A172 (cell line): ENCODE measurements around the gene CCNK. TPM values are rescaled to one million over a fixed set of nuclear protein-coding genes. Genes with fewer than 3 reads are reported as not detected.

ENCODE experiments used
- DNase-seq: peaks from one replicate; pipeline ENCODE4 v3.0.0-alpha.2; 2015; ENCODE audit warnings: low spot score
- total RNA-seq: library from RNA; depleted of rRNA; stranded (reverse); fragments of >200 nt; shearing (Covaris generic); gene quantifications from 2 replicates; pipeline ENCODE4 v1.2.3, GENCODE V29; 2014

Gene CCNK
- total RNA-seq, 1 experiment from 2014 or later: 7.5 TPM

GRCh38 chr14:99466758-99467157 is 14.5 kb upstream of the CCNK start:
- no peak for DNase-seq

GRCh38 chr14:99467336-99468078 is 13.7 kb upstream of the CCNK start:
- DNase-seq: no peak

DNA sequence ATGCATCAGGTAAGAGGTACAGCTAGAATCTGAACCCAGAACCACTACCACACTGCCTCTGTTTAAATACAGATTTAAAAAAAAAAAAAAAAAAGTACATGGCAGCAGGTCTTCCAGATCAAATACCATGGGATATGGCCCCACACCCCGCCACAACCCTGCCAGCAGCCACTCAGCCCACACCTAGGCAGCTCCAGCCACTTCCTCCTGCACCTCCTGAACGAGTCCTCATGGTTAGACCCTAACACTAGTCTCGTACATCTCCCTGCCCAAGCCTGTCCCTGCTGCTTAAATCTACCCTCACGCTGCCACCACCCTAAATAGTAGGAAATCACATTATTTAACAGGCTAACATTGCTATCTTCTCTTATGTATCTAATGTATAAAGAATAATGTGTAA is 13.1 kb upstream of the CCNK start:
- no peak for DNase-seq

GRCh38 chr14:99468836-99469592 is 12.2 kb upstream of the CCNK start:
- DNase-seq: no peak

GRCh38 chr14:99471731-99472130 is 9.5 kb upstream of the CCNK start:
- no peak for DNase-seq

DNA sequence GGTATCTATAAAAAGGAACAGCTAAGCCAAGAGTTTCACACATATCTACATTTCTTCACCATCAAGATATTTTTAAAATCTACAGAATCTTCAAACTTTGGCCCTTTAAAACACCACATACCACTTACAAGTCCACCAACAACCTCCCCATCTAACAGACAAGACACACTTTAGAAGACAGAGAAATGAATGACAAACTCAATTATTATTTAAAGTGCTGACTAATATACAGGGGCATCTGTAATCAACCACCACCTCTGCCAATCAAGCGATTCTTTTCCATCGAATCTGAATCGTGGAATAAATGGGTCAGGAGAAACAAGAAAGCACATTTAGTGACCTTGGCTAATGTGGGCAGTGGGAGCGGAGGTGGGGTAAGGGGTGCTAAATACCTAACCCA is 8.3 kb upstream of the CCNK start:
- DNase-seq: no peak

DNA sequence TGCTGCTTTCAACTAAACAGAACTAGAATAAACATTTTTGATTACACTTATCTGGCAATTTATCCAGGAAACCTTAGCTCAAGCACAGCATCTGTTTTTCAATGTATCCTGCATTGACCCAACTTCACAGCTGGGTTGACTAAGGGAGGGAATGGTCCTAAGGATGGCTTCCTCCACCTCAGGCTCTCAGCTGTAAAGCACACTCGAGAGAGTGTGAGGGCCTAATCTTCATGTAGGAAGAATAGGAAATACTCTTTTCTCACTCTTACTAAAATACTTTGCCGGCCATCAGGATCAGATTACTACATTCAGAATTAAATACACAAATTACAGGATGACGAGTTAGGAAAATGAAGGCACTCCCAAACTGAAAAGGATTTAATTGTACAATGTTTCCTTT is 7.8 kb upstream of the CCNK start:
- DNase-seq: no peak

- DNase-seq: no peak
Observed at GRCh38 chr14:99475179-99475578, 6.0 kb upstream of the CCNK start.

DNA sequence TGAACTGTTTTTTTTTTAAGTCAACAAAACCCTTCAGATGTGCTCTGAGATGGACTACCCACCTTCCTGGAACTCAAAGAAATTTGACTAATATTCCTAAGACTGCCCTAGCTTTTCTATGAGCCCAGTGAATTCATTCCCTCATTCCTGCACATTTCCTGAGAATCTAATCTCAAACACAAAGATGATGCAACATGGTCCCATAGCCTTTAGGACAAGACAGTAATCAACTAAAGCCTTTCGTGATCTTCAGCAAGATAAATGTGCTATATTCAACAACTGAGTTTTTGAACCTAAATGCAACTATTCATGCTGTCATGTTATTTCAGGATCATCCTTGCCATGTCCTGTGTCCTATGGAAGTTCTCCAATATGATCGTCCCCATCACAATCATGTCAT is 5.5 kb upstream of the CCNK start:
- DNase-seq: no peak

DNA sequence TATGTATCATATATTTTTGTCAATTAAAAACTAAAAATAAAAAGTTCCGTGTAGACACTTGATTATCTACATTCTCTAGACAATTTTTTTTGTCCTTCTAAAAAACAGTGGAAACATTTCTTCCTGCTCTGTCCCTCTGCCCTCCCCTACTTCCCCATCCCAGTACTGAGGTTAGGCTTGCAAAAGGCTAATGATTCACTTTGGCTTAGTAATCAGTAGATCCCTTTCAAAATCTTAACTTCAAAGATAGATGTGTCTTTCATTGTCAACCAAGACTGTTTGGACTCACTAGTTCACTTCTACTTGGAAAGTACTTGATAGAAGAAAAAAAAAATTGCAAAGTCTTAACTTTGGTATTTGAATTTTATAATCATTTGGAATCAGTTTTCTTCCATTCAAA is 4.3 kb upstream of the CCNK start:
- DNase-seq: no peak

DNA sequence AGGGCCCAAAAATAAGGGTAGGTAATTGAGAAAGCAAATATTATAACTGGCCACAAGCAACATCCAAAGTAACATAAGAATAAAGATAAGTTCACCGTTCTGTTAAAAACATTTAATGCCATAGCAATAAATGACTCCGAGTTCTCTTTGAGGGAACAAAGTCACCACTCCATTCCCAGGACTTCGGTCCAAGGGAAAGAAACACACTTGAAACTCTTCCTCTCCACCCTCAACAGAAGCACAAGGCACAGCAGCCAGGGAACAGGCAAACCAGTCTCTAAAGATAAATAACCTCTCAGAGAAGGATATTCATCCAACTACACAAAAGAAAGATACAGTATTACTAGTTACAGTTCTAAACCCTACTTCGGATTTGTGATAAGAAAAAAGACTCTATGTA is 3.1 kb upstream of the CCNK start:
- no peak for DNase-seq

- no peak for DNase-seq
Observed at GRCh38 chr14:99479160-99479905, 1.9 kb upstream of the CCNK start.

GRCh38 chr14:99479906-99480869 is 1.0 kb upstream of the CCNK start, which contains the start of gene SETD3:
Gene SETD3 (minus strand): TSS chr14:99480859. CDS start chr14:99465805, 15,054 bp downstream.
- DNase-seq: peak; percentile 8

DNA sequence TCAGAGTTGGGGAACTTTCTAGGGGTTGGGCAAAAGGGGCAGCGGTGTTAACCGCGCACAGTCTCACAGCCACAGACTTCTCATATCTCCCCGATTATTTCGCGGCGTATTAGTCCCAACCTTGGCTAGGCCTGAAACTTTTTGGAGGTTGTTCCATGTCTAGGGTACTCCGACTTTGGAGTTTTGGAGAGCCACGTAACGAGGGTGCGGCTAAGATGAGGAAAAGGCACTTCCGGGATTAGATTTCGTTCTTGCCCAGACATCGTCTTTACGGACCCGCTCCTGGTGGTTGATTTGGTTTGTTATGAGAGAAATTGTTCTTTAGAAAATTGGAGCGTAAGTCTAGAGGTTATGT is 513 bp downstream of the CCNK start:
- peak; percentile 3 for DNase-seq

GRCh38 chr14:99484106-99484505 is 2.9 kb downstream of the CCNK start:
- DNase-seq: no peak

GRCh38 chr14:99497341-99497740 is 16.1 kb downstream of the CCNK start:
- DNase-seq: no peak

DNA sequence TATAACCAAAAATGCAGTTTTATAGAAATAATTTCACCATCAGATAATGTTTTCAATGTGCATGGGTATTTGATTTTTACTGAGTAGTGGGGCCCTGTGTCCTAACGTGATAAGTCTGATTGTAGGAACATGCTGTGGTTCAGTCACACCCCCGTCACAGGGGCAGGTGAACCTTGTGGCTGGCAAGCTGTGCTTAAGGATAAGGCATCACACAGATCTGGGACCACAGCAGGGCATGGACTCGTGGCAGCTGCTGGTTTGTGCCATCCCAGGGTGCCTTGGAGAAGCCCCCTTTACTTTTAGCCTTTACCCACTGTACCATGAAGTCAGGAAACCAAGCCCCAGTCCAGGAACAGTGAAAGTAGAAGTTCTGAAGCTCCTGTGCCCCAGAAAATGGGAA is 16.7 kb downstream of the CCNK start:
- DNase-seq: no peak

DNA sequence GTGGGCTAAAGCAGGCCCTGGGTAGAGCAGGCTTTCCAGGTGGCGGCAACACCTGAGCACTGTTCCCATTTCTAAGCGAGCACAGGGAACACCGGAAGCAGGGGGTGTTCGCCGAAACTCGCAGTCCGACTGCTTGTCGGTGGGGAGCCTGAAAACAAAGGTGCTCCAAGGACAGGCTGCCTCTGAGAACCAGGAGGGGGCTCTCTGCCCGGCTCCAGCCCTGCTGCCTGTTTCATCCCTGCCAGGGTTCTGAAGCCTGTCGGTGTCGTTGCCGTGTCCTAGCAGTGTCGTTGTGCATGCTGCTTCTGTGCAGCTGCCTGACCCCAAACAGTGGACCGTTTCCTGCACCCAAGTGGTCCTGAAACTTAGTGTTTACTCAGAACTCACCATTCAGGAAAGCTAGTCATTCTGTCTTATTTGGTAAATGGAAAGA is 21.8 kb downstream of the CCNK start:
- no peak for DNase-seq

DNA sequence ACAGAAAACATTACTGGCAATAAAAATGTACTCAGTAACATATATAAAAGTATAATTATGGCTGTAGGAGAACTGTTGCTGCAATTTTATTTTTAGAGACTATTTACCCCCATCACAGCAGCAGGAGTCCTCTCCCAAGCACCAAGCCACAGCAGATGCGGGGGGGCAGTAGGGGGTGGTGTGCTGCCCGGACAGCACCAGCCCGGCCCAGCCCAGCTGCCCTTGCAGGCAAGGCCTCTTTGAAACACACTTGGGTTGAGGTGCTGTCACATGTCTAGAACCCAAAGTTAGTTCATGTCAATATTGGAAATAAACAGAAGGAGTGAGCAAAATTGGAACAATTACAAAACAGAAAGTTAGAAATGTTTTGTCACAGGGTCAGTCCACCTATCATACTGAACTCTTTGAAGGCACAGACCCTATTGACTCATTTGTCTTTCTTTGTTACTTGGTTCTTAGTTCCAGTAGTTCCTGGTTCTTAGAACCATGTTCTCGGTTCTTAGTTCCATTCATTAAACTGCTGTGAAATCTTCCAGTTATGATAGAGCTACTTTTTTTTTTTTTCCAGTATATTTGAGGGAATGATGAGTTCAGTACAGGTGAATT is 22.7 kb downstream of the CCNK start:
- no peak for DNase-seq

- no peak for DNase-seq
Observed at GRCh38 chr14:99505089-99505488, 23.9 kb downstream of the CCNK start.

DNA sequence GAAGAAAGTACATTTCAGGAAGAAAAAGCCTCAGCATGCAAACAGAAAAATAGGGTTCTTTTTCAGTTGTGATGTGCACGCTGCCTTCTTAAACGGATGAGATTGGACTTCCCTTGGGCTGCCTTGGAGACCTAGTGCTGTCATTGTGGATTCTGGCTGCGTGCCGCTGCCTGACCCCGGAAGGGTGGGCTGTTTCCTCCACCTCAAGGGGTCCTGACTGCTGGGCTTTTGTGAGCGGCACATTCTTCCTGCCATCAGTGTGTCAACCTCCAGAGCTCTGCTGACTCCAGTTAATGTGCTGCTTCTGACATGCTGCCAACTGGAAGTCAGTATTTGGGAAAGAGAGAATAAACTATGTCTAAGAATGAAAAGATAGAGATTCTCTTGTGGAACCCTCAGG is 25.1 kb downstream of the CCNK start:
- DNase-seq: no peak
